GM18517 (cell line): ENCODE measurements around the gene NPRL2.
A peak's percentile ranks its signal among the peaks of the same experiment; 100 is the strongest.
"Not testable (repeated sequence)": the region's sequence is repeated elsewhere in the genome, so short reads cannot be mapped to it uniquely, and the experiment has no call there.

Source experiments
- ATAC-seq: cut with Tn5 transposase; IDR thresholded peaks from one replicate; pipeline ENCODE4 v1.9.1; 2021; ENCODE audit warnings: mild to moderate bottlenecking, moderate library complexity; ENCODE audit not compliant: unreplicated experiment

Gene NPRL2

GRCh38 chr3:50314816-50315215 is 35.8 kb downstream of the NPRL2 start:
- ATAC-seq, result no peak

GRCh38 chr3:50314342-50314741 is 36.2 kb downstream of the NPRL2 start:
- no peak for ATAC-seq

- ATAC-seq, result not testable (repeated sequence)
These were observed 38.5 kb downstream of the NPRL2 start for GRCh38 chr3:50312041-50312440.

- ATAC-seq, result no peak
These were observed 46.0 kb downstream of the NPRL2 start for GRCh38 chr3:50304601-50305000.

GRCh38 chr3:50303013-50303815 is 47.4 kb downstream of the NPRL2 start, which contains the start of gene HYAL1:
Gene HYAL1 (minus strand): TSS chr3:50303574. CDS start chr3:50302956, 618 bp downstream.
- ATAC-seq, result no peak

GRCh38 chr3:50302095-50303012 is 48.2 kb downstream of the NPRL2 start:
- no peak for ATAC-seq

- ATAC-seq, result no peak
These were observed 49.8 kb downstream of the NPRL2 start for GRCh38 chr3:50300681-50301254.

- no peak for ATAC-seq
These were observed 50.5 kb downstream of the NPRL2 start for GRCh38 chr3:50299929-50300680.

- no peak for ATAC-seq
These were observed 51.0 kb downstream of the NPRL2 start for GRCh38 chr3:50299638-50299928.

- peak; percentile 79 for ATAC-seq
These were observed 51.5 kb downstream of the NPRL2 start, which contains the start of the genes HYAL3 and NAA80 for GRCh38 chr3:50298836-50299637. Gene HYAL3 (minus strand): TSS chr3:50299405. CDS start chr3:50295602, 3,803 bp downstream. Gene NAA80 (minus strand): TSS chr3:50299405. CDS start chr3:50297463, 1,942 bp downstream.

GRCh38 chr3:50297896-50298725 is 52.5 kb downstream of the NPRL2 start:
- no peak for ATAC-seq

- no peak for ATAC-seq
These were observed 53.2 kb downstream of the NPRL2 start for GRCh38 chr3:50297384-50297775.
